ENCODE data around the gene BCR. TPM values are rescaled to one million over a fixed set of nuclear protein-coding genes. Genes with fewer than 3 reads are reported as not detected.

BCR gene
- total and polyA plus RNA-seq, 2 donors (not counting 1 experiment from before 2014, with no cell fraction given): 30.2 to 46.4 TPM

DNA sequence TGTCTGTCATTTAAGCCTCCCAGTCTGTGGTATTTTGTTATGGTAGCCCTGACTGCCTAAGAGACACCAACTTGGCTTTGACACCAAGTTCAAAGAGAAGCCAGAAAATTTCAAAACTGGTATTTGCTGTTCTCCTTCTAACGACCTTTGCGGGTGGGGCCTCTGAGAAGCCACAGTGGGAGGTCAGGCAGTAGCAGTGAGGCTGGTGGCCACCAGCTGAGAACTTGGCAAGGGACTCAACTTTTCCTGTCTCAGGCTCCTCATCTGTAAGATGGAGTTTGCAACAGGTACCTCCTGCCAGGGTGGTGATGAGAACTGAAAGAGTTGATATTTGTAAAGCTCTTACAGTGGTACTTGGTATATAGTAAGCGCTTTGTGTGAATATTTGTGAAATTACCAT is 183.4 kb downstream of the BCR start:
- H3K4me2 ChIP-seq (replicated peaks; ENCODE audit: low read depth, low read length, poor library complexity, severe bottlenecking): no peak overlapping the region
- intact Hi-C loops (cut with micrococcal nuclease): no loop called here
- no peak for TF ChIP-seq EZH2 (IDR thresholded peaks at IDR 0.05; ENCODE audit: borderline replicate concordance, insufficient read depth, low read depth, low read length, poor library complexity, severe bottlenecking)
- no peak for TF ChIP-seq CTCF (IDR thresholded peaks at IDR 0.05)
- no peaks in the 10 kb centered on the region for H3K36me3 ChIP-seq (replicated peaks in 1 of 2; ENCODE audit: control extremely low read depth in 1 of 2, control insufficient read depth in 1 of 2, extremely low read depth in 1 of 2, insufficient read depth in 2 of 2, low read length in 1 of 2)
- no peak overlapping the region for H3K9ac ChIP-seq (ENCODE audit: low read length)
- Mint-ChIP-seq H3K9me3 (ENCODE audit: insufficient read depth) (no peaks in the 10 kb centered on the region), H3K27me3 (peaks cover 30% of the 10 kb centered on the region), H3K4me3 (no peak overlapping the region), H3K27ac (no peak overlapping the region), H3K4me1 (no peaks in the 10 kb centered on the region)
- no peaks in the 10 kb centered on the region for H4K20me1 ChIP-seq (ENCODE audit: control insufficient read depth, insufficient read depth, low read length, poor library complexity, severe bottlenecking)
- no peak overlapping the region for H3K4me3 ChIP-seq (ENCODE audit: control extremely low read depth in 1 of 5, extremely low read depth in 1 of 5, insufficient read depth in 1 of 5, low read depth in 2 of 5, low read length in 4 of 5)
- H2AFZ ChIP-seq (ENCODE audit: insufficient read depth, low read depth, low read length, poor library complexity, severe bottlenecking): no peak overlapping the region
- ATAC-seq (ENCODE audit: low read depth) (no peak), DNase-seq (no peak)
- ChIA-PET CTCF (interaction anchor here (1.3 kb wide), 1 partner anchor 9 kb away, joined by 3 read pairs; no protein-coding TSS in a partner anchor), POLR2A (no interaction called here)
- H3K9me3 ChIP-seq (ENCODE audit: control extremely low read depth in 1 of 3, control insufficient read depth in 2 of 3, insufficient read depth in 1 of 3, low read length in 2 of 3): no peaks in the 10 kb centered on the region
- no peak overlapping the region for H3K27ac ChIP-seq (ENCODE audit: low read length in 2 of 2)
- H3K27me3 ChIP-seq (replicated peaks in 1 of 4; ENCODE audit: control extremely low read depth in 1 of 4, control insufficient read depth in 3 of 4, insufficient read depth in 4 of 4, low read length in 3 of 4): peaks cover 0 to 7% (median 0%) of the 10 kb centered on the region in 4 experiments
- no peaks in the 10 kb centered on the region for H3K79me2 ChIP-seq (ENCODE audit: control insufficient read depth, insufficient read depth, low read length)
- 80% methylated on average over 1 of the region's 3 CpGs for WGBS (ENCODE audit: insufficient coverage)
- no peaks in the 10 kb centered on the region for H3K4me1 ChIP-seq (ENCODE audit: control insufficient read depth in 2 of 2, insufficient read depth in 2 of 2, low read length in 2 of 2)

GRCh38 chr22:23364389-23364788 is 184.1 kb downstream of the BCR start:
- Mint-ChIP-seq H3K27me3 (peaks cover 37% of the 10 kb centered on the region), H3K27ac (no peak overlapping the region), H3K9me3 (ENCODE audit: insufficient read depth) (no peaks in the 10 kb centered on the region), H3K4me3 (no peak overlapping the region), H3K4me1 (no peaks in the 10 kb centered on the region)
- Histone ChIP-seq H3K4me2 (replicated peaks; ENCODE audit: low read depth, low read length, poor library complexity, severe bottlenecking) (no peak overlapping the region), H3K79me2 (ENCODE audit: control insufficient read depth, insufficient read depth, low read length) (no peaks in the 10 kb centered on the region), H3K27ac (ENCODE audit: low read length in 2 of 2) (no peak overlapping the region), H3K9me3 (ENCODE audit: control extremely low read depth in 1 of 3, control insufficient read depth in 2 of 3, insufficient read depth in 1 of 3, low read length in 2 of 3) (no peaks in the 10 kb centered on the region), H3K4me3 (ENCODE audit: control extremely low read depth in 1 of 5, extremely low read depth in 1 of 5, insufficient read depth in 1 of 5, low read depth in 2 of 5, low read length in 4 of 5) (no peak overlapping the region), H2AFZ (ENCODE audit: insufficient read depth, low read depth, low read length, poor library complexity, severe bottlenecking) (no peak overlapping the region), H3K36me3 (replicated peaks in 1 of 2; ENCODE audit: control extremely low read depth in 1 of 2, control insufficient read depth in 1 of 2, extremely low read depth in 1 of 2, insufficient read depth in 2 of 2, low read length in 1 of 2) (no peaks in the 10 kb centered on the region), H4K20me1 (ENCODE audit: control insufficient read depth, insufficient read depth, low read length, poor library complexity, severe bottlenecking) (no peaks in the 10 kb centered on the region), H3K27me3 (replicated peaks in 1 of 4; ENCODE audit: control extremely low read depth in 1 of 4, control insufficient read depth in 3 of 4, insufficient read depth in 4 of 4, low read length in 3 of 4) (peaks cover 0 to 7% (median 0%) of the 10 kb centered on the region in 4 experiments), H3K9ac (ENCODE audit: low read length) (no peak overlapping the region), H3K4me1 (ENCODE audit: control insufficient read depth in 2 of 2, insufficient read depth in 2 of 2, low read length in 2 of 2) (no peaks in the 10 kb centered on the region)
- no peak for TF ChIP-seq EZH2 (IDR thresholded peaks at IDR 0.05; ENCODE audit: borderline replicate concordance, insufficient read depth, low read depth, low read length, poor library complexity, severe bottlenecking)
- no peak for TF ChIP-seq CTCF (IDR thresholded peaks at IDR 0.05)
- ATAC-seq (ENCODE audit: low read depth) (no peak), DNase-seq (no peak)
- ChIA-PET POLR2A (no interaction called here), CTCF (interaction anchor here (1.2 to 2.1 kb wide), 3 partner anchors 9 to 74 kb away, joined by 3 to 5 read pairs (median 5); no protein-coding TSS in a partner anchor)
- 75% methylated on average over 1 of the region's 3 CpGs for WGBS (ENCODE audit: insufficient coverage)
- intact Hi-C loops (cut with micrococcal nuclease): no loop called here

All from B cell (primary cell).